IPS-18a (cell line): Measurements from ENCODE around the gene TMED6.
A peak's percentile ranks its signal among the peaks of the same experiment; 100 is the strongest.

Experiments
- H3K27ac ChIP-seq: one replicate; pipeline ENCODE4 v1.5.1; 2013; ENCODE audit warnings: low read length
- H3K27me3 ChIP-seq: one replicate; pipeline ENCODE4 v1.6.1; 2013; ENCODE audit warnings: mild to moderate bottlenecking, low read length; ENCODE audit not compliant: control insufficient read depth, insufficient read depth
- H3K36me3 ChIP-seq: one replicate; pipeline ENCODE4 v1.6.1; 2013; ENCODE audit warnings: low read depth, low read length; ENCODE audit not compliant: control insufficient read depth
- H3K4me1 ChIP-seq: one replicate; pipeline ENCODE4 v1.6.1; 2013; ENCODE audit warnings: low read depth, low read length; ENCODE audit not compliant: control insufficient read depth
- H3K4me3 ChIP-seq: one replicate; pipeline ENCODE4 v1.5.1; 2013; ENCODE audit warnings: low read length
- H3K9ac ChIP-seq: one replicate; pipeline ENCODE4 v1.6.1; 2013; ENCODE audit warnings: mild to moderate bottlenecking, low read length, moderate library complexity
- H3K9me3 ChIP-seq: one replicate; pipeline ENCODE4 v1.6.1; 2013; ENCODE audit warnings: low read depth, low read length; ENCODE audit not compliant: control insufficient read depth

TMED6 gene

GRCh38 chr16:69319826-69320739, 31.5 kb downstream of the TMED6 start:
- Histone ChIP-seq H3K4me1 (no peaks in the 10 kb centered on the region), H3K36me3 (peaks cover 74% of the 10 kb centered on the region), H3K4me3 (no peak overlapping the region), H3K27me3 (no peaks in the 10 kb centered on the region), H3K27ac (no peak overlapping the region), H3K9ac (no peak overlapping the region), H3K9me3 (no peaks in the 10 kb centered on the region)

GRCh38 chr16:69319381-69319780, 32.2 kb downstream of the TMED6 start:
- H3K4me3 ChIP-seq: no peak overlapping the region
- H3K36me3 ChIP-seq: peaks cover 67% of the 10 kb centered on the region
- no peaks in the 10 kb centered on the region for H3K4me1 ChIP-seq
- H3K27me3 ChIP-seq: no peaks in the 10 kb centered on the region
- H3K9me3 ChIP-seq: no peaks in the 10 kb centered on the region
- no peak overlapping the region for H3K9ac ChIP-seq
- no peak overlapping the region for H3K27ac ChIP-seq

DNA sequence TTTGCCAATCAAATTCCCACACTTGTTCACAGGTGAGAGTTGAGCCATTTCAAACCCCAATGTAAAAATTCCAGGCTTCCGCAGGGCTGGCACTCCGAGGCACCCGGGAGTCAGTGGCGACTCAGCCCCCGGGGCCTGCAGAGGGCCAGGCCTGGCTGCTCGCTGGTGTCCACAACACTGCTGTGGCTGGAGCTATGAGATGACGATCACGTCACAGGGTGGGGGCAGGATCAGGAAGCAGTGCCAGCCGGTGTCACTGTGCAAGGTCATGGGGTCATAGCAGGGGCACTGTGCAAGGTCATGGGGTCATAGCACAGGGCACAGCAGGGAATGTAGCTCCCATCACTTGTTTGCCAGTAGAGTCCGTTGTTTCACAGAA, 32.7 kb downstream of the TMED6 start:
- no peak overlapping the region for H3K27ac ChIP-seq
- peaks cover 62% of the 10 kb centered on the region for H3K36me3 ChIP-seq
- H3K9ac ChIP-seq: no peak overlapping the region
- H3K4me3 ChIP-seq: no peak overlapping the region
- no peaks in the 10 kb centered on the region for H3K4me1 ChIP-seq
- H3K9me3 ChIP-seq: no peaks in the 10 kb centered on the region
- H3K27me3 ChIP-seq: no peaks in the 10 kb centered on the region

- Histone ChIP-seq H3K36me3 (peaks cover 62% of the 10 kb centered on the region), H3K27me3 (no peaks in the 10 kb centered on the region), H3K4me1 (no peaks in the 10 kb centered on the region), H3K9ac (no peak overlapping the region), H3K4me3 (no peak overlapping the region), H3K27ac (no peak overlapping the region), H3K9me3 (no peaks in the 10 kb centered on the region)
These were observed 33.2 kb downstream of the TMED6 start for GRCh38 chr16:69318177-69318910.

DNA sequence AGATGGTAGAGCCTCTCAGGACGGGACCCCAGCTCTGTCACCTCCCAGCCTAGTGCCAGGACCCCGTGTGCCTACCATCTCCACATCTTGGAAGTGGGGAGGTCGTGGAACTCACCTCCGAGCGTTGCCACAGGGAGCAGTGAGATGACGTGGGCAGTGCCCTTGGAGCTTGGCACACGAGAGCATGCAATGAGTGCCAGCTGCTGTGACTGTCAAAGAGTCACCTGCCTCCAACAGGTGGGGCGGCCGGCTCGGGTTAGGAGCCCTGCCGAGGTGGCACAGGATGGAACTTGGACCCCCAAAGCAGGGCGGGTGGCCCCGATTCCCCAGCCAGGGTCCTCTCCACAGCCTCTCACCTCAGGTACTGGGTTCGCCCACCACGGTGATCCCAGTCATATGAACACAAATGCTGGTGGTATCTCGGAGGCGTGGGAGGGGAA, 35.0 kb downstream of the TMED6 start:
- Histone ChIP-seq H3K9ac (no peak overlapping the region), H3K27ac (no peak overlapping the region), H3K36me3 (peaks cover 48% of the 10 kb centered on the region), H3K4me3 (no peak overlapping the region), H3K27me3 (no peaks in the 10 kb centered on the region), H3K9me3 (no peaks in the 10 kb centered on the region), H3K4me1 (peaks cover 3% of the 10 kb centered on the region)

DNA sequence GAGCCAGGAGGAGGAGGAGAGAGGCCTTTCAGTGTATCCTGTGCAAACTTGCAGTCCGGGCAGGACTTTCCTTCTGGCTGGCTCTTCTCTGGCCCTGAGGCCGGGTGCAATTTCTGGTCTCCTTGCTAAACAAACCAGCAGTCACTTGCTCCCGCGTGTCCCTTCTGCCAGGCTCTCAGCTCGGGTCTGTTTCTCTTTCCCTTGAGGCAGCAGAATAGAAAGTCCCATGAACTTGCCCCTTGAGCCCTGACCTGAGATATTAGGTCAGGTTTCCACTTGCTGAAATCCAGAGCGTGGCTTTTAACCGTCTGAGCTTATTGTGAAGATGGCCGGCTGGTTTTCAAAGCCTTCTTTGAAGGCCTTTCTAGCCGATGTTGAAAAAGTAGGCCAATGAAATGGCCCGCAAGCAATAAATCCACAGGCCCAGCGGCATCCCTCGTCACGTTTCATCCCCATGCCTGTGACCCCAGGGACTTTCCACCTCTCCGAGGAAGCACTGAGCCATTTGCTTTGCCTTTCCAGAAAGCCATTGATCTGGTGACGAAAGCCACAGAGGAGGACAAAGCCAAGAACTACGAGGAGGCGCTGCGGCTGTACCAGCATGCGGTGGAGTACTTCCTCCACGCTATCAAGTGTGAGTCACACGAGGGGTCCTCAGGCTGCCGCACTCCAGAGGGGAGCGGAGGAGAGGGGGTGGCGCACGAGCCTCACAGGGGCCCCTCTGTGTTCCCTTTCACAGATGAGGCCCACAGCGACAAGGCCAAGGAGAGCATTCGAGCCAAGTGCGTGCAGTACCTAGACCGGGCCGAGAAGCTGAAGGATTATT, 35.9 kb downstream of the TMED6 start:
- no peak overlapping the region for H3K9ac ChIP-seq

GRCh38 chr16:69314534-69314933, 37.1 kb downstream of the TMED6 start:
- Histone ChIP-seq H3K27ac (no peak overlapping the region), H3K27me3 (no peaks in the 10 kb centered on the region), H3K4me3 (no peak overlapping the region), H3K36me3 (peaks cover 28% of the 10 kb centered on the region), H3K9me3 (no peaks in the 10 kb centered on the region), H3K9ac (no peak overlapping the region), H3K4me1 (peaks cover 3% of the 10 kb centered on the region)

More for the DNA sequence above, 35.9 kb downstream of the TMED6 start:
- Histone ChIP-seq H3K36me3 (peaks cover 39% of the 10 kb centered on the region), H3K4me3 (no peak overlapping the region), H3K27me3 (no peaks in the 10 kb centered on the region), H3K4me1 (peaks cover 3% of the 10 kb centered on the region), H3K9me3 (no peaks in the 10 kb centered on the region), H3K27ac (no peak overlapping the region)

DNA sequence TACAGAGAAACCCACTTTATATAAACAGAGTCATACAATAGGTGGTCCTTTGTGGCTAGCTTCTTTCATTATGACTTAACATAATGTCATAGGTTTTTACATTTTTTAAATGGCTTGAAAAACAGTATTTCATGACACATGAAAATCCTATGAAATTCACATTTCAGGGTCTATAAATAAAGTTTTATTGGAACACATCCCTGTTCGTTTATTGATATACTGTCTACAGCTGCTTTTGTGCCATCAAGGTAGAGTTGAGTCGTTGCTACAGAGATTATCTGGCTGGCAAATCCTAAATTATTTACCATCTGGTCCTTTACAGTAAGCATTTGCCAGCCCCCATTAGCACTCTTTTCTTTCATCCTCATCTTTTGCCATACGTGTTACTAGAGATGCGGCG, 38.1 kb downstream of the TMED6 start:
- Histone ChIP-seq H3K9me3 (no peaks in the 10 kb centered on the region), H3K27me3 (no peaks in the 10 kb centered on the region), H3K9ac (no peak overlapping the region), H3K4me1 (peaks cover 3% of the 10 kb centered on the region), H3K27ac (no peak overlapping the region), H3K36me3 (peaks cover 17% of the 10 kb centered on the region), H3K4me3 (no peak overlapping the region)

GRCh38 chr16:69311533-69312387, 39.8 kb downstream of the TMED6 start:
- Histone ChIP-seq H3K4me3 (peak overlapping the region; percentile 89), H3K4me1 (peaks cover 3% of the 10 kb centered on the region), H3K9ac (peak overlapping the region; percentile 65), H3K27ac (no peak overlapping the region), H3K9me3 (no peaks in the 10 kb centered on the region), H3K36me3 (peaks cover 12% of the 10 kb centered on the region), H3K27me3 (no peaks in the 10 kb centered on the region)

DNA sequence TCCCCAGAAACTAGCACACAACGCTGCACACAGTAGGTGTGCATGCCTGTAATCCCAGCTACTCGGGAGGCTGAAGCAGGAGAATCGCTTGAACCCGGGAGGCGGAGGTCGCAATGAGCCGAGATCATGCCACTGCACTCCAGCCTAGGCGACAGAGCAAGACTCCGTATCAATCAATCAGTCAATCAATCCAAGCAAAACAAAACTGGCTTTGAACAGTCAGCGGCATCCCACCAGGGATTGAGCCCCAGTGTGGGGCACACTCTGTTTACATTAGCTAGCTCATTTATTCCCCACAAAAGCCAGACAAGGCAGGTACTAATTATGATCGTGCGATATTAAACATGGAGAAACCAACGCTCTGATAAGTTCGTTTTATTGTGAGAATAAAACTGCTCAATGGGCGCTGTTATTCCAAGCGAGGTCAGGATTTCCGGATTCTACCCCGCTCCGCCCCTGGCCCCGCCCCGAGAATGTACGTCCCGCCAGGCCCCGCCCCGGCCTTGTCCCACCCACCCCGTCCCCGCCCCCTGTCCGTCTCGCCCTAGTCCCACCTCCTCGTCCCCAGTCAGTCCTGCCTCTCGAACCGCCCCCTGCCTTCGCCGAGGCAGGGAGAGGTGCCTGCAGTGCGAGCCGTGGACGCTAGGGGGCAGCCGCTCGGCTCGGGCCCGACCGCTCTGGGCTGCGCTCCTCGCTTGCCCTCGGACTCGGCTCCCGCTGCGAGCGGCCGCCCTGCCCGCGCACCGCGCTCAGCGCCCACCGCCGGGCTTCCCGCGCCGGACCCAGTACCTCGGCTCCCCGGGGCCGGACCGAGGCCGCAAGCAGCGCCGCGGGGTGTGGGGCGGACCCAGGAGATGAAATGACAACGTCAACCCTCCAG, 40.7 kb downstream of the TMED6 start, which contains the start of gene VPS4A:
Gene VPS4A, plus strand, starts transcription at position 698 of the 880 bp plus-strand sequence. Its CDS starts 162 bp downstream, at position 860.
- H3K9me3 ChIP-seq: no peaks in the 10 kb centered on the region
- peak within 1 kb of the TSS; percentile 65 for H3K9ac ChIP-seq
- H3K27ac ChIP-seq: no peak within 1 kb of the TSS
- H3K4me3 ChIP-seq: peak within 1 kb of the TSS; percentile 89
- no peaks in the 10 kb centered on the region for H3K27me3 ChIP-seq
- H3K36me3 ChIP-seq: peaks cover 5% of the 10 kb centered on the region
- H3K4me1 ChIP-seq: peaks cover 3% of the 10 kb centered on the region
